ENCODE results near the gene TEPSIN.

- TF ChIP-seq ISL1 (CRISPR knock-in tag; IDR thresholded peaks at IDR 0.05) (no peak), ARNTL (CRISPR knock-in tag; IDR thresholded peaks at IDR 0.05; ENCODE audit: borderline replicate concordance, low read depth) (no peak), SNAI2 (CRISPR knock-in tag; IDR thresholded peaks at IDR 0.05) (no peak), ZC3H10 (CRISPR knock-in tag; IDR thresholded peaks at IDR 0.05) (no peak), ZFP30 (CRISPR knock-in tag; IDR thresholded peaks at IDR 0.05) (no peak)
Observed at GRCh38 chr17:81209141-81209540, 29.7 kb downstream of the TEPSIN start.

Measured in SK-N-SH treated with all-trans-retinoic acid at 6 μM for 48 hours (cell line).